IPS-18a (cell line): ENCODE results near the gene IL1RN.

Source experiments
- H3K27ac ChIP-seq: one replicate; pipeline ENCODE4 v1.5.1; 2013; ENCODE audit warnings: low read length
- H3K27me3 ChIP-seq: one replicate; pipeline ENCODE4 v1.6.1; 2013; ENCODE audit warnings: mild to moderate bottlenecking, low read length; ENCODE audit not compliant: control insufficient read depth, insufficient read depth
- H3K36me3 ChIP-seq: one replicate; pipeline ENCODE4 v1.6.1; 2013; ENCODE audit warnings: low read depth, low read length; ENCODE audit not compliant: control insufficient read depth
- H3K4me1 ChIP-seq: one replicate; pipeline ENCODE4 v1.6.1; 2013; ENCODE audit warnings: low read depth, low read length; ENCODE audit not compliant: control insufficient read depth
- H3K4me3 ChIP-seq: one replicate; pipeline ENCODE4 v1.5.1; 2013; ENCODE audit warnings: low read length
- H3K9ac ChIP-seq: one replicate; pipeline ENCODE4 v1.6.1; 2013; ENCODE audit warnings: mild to moderate bottlenecking, low read length, moderate library complexity
- H3K9me3 ChIP-seq: one replicate; pipeline ENCODE4 v1.6.1; 2013; ENCODE audit warnings: low read depth, low read length; ENCODE audit not compliant: control insufficient read depth

IL1RN gene

GRCh38 chr2:113162869-113163268 lies 35.5 kb downstream of the IL1RN start:
- H3K4me1 ChIP-seq: peaks cover 10% of the 10 kb centered on the region
- H3K9me3 ChIP-seq: no peaks in the 10 kb centered on the region
- H3K36me3 ChIP-seq: no peaks in the 10 kb centered on the region
- no peak overlapping the region for H3K27ac ChIP-seq
- no peak overlapping the region for H3K9ac ChIP-seq
- peaks cover 13% of the 10 kb centered on the region for H3K27me3 ChIP-seq
- H3K4me3 ChIP-seq: no peak overlapping the region

GRCh38 chr2:113164215-113164929 lies 37.0 kb downstream of the IL1RN start:
- H3K4me3 ChIP-seq: no peak overlapping the region
- H3K9me3 ChIP-seq: no peaks in the 10 kb centered on the region
- H3K36me3 ChIP-seq: no peaks in the 10 kb centered on the region
- H3K9ac ChIP-seq: no peak overlapping the region
- no peak overlapping the region for H3K27ac ChIP-seq
- peaks cover 5% of the 10 kb centered on the region for H3K27me3 ChIP-seq
- peaks cover 10% of the 10 kb centered on the region for H3K4me1 ChIP-seq

GRCh38 chr2:113164930-113165585 lies 37.7 kb downstream of the IL1RN start:
- Histone ChIP-seq H3K27me3 (peaks cover 5% of the 10 kb centered on the region), H3K27ac (no peak overlapping the region), H3K9me3 (no peaks in the 10 kb centered on the region), H3K4me3 (no peak overlapping the region), H3K36me3 (no peaks in the 10 kb centered on the region), H3K4me1 (peaks cover 10% of the 10 kb centered on the region), H3K9ac (no peak overlapping the region)

- no peak overlapping the region for H3K27ac ChIP-seq
- no peaks in the 10 kb centered on the region for H3K36me3 ChIP-seq
Measured at GRCh38 chr2:113166187-113166645, 38.8 kb downstream of the IL1RN start.

GRCh38 chr2:113167115-113167932 lies 39.9 kb downstream of the IL1RN start:
- Histone ChIP-seq H3K27me3 (peaks cover 5% of the 10 kb centered on the region), H3K27ac (no peak overlapping the region), H3K9me3 (no peaks in the 10 kb centered on the region), H3K4me3 (no peak overlapping the region), H3K9ac (no peak overlapping the region), H3K36me3 (no peaks in the 10 kb centered on the region), H3K4me1 (peaks cover 10% of the 10 kb centered on the region)

More at GRCh38 chr2:113166187-113166645, 38.8 kb downstream of the IL1RN start:
- Histone ChIP-seq H3K4me3 (no peak overlapping the region), H3K9me3 (no peaks in the 10 kb centered on the region), H3K9ac (no peak overlapping the region), H3K27me3 (peaks cover 5% of the 10 kb centered on the region), H3K4me1 (peaks cover 10% of the 10 kb centered on the region)

- H3K36me3 ChIP-seq: no peaks in the 10 kb centered on the region
- peaks cover 10% of the 10 kb centered on the region for H3K4me1 ChIP-seq
- no peak overlapping the region for H3K27ac ChIP-seq
- no peak overlapping the region for H3K9ac ChIP-seq
- H3K27me3 ChIP-seq: peaks cover 5% of the 10 kb centered on the region
- no peaks in the 10 kb centered on the region for H3K9me3 ChIP-seq
- no peak overlapping the region for H3K4me3 ChIP-seq
Measured at GRCh38 chr2:113167962-113168340, 40.6 kb downstream of the IL1RN start.

GRCh38 chr2:113169002-113169530 lies 41.7 kb downstream of the IL1RN start:
- Histone ChIP-seq H3K36me3 (no peaks in the 10 kb centered on the region), H3K27ac (no peak overlapping the region), H3K9ac (no peak overlapping the region), H3K27me3 (peaks cover 5% of the 10 kb centered on the region), H3K4me1 (peaks cover 10% of the 10 kb centered on the region), H3K4me3 (no peak overlapping the region), H3K9me3 (no peaks in the 10 kb centered on the region)

- no peak overlapping the region for H3K9ac ChIP-seq
- no peaks in the 10 kb centered on the region for H3K9me3 ChIP-seq
- H3K36me3 ChIP-seq: no peaks in the 10 kb centered on the region
- peaks cover 13% of the 10 kb centered on the region for H3K4me1 ChIP-seq
- H3K27me3 ChIP-seq: peaks cover 2% of the 10 kb centered on the region
- H3K4me3 ChIP-seq: no peak overlapping the region
- no peak overlapping the region for H3K27ac ChIP-seq
Measured at GRCh38 chr2:113169586-113169985, 42.2 kb downstream of the IL1RN start.

GRCh38 chr2:113171334-113172075 lies 44.1 kb downstream of the IL1RN start:
- Histone ChIP-seq H3K27ac (no peak overlapping the region), H3K9me3 (no peaks in the 10 kb centered on the region), H3K4me3 (no peak overlapping the region), H3K9ac (no peak overlapping the region), H3K4me1 (peaks cover 3% of the 10 kb centered on the region), H3K36me3 (no peaks in the 10 kb centered on the region), H3K27me3 (no peaks in the 10 kb centered on the region)

GRCh38 chr2:113172721-113173541 lies 45.5 kb downstream of the IL1RN start:
- Histone ChIP-seq H3K9me3 (no peaks in the 10 kb centered on the region), H3K4me1 (peaks cover 3% of the 10 kb centered on the region), H3K27ac (no peak overlapping the region), H3K27me3 (no peaks in the 10 kb centered on the region), H3K36me3 (no peaks in the 10 kb centered on the region), H3K4me3 (no peak overlapping the region), H3K9ac (no peak overlapping the region)
